GM23248 (cell line): Measurements from ENCODE around the gene SLC18A3. TPM values are rescaled to one million over a fixed set of nuclear protein-coding genes. Genes with fewer than 3 reads are reported as not detected.

Experiments
- DNase-seq: peaks from one replicate; pipeline ENCODE4 v3.0.0-alpha.2; 2015
- H2AFZ ChIP-seq: fragments of 200-600 bp; sonication (generic); 2 replicates; pipeline ENCODE4 v1.6.1; 2016; ENCODE audit warnings: antibody characterized with exemption
- H3F3A ChIP-seq: fragments of 200-600 bp; sonication (generic); 2 replicates; pipeline ENCODE4 v1.6.1; 2016; ENCODE audit warnings: mild to moderate bottlenecking, antibody characterized with exemption, mixed run types; ENCODE audit not compliant: insufficient read depth
- H3K27ac ChIP-seq: fragments of 200-600 bp; sonication (generic); 2 replicates; pipeline ENCODE4 v1.5.1; 2016; ENCODE audit warnings: mild to moderate bottlenecking
- H3K27me3 ChIP-seq: fragments of 200-600 bp; sonication (generic); replicated peaks from 2 replicates; pipeline ENCODE4 v1.6.1; 2016; ENCODE audit warnings: mild to moderate bottlenecking; ENCODE audit not compliant: insufficient read depth
- H3K36me3 ChIP-seq: fragments of 200-600 bp; sonication (generic); 2 replicates; pipeline ENCODE4 v1.6.1; 2016; ENCODE audit warnings: low read depth, mild to moderate bottlenecking
- H3K4me1 ChIP-seq: fragments of 200-600 bp; sonication (generic); 2 replicates; pipeline ENCODE4 v1.6.1; 2016; ENCODE audit warnings: mild to moderate bottlenecking; ENCODE audit not compliant: insufficient read depth
- H3K4me2 ChIP-seq: fragments of 200-600 bp; sonication (generic); one replicate; pipeline ENCODE4 v1.6.1; 2016; ENCODE audit warnings: mild to moderate bottlenecking; ENCODE audit not compliant: unreplicated experiment
- H3K4me3 ChIP-seq: fragments of 200-600 bp; sonication (generic); 2 replicates; pipeline ENCODE4 v1.5.1; 2016; ENCODE audit warnings: mild to moderate bottlenecking
- H3K79me2 ChIP-seq: fragments of 200-600 bp; sonication (generic); 2 replicates; pipeline ENCODE4 v1.6.1; 2016; ENCODE audit warnings: mild to moderate bottlenecking; ENCODE audit not compliant: insufficient read depth
- H3K9ac ChIP-seq: fragments of 200-600 bp; sonication (generic); 2 replicates; pipeline ENCODE4 v1.6.1; 2016; ENCODE audit warnings: mild to moderate bottlenecking
- H3K9me2 ChIP-seq: fragments of 200-600 bp; sonication (generic); 2 replicates; pipeline ENCODE4 v1.6.1; 2016; ENCODE audit warnings: mixed run types, mild to moderate bottlenecking, moderate library complexity; ENCODE audit not compliant: insufficient read depth
- H3K9me3 ChIP-seq: fragments of 200-600 bp; sonication (generic); one replicate; pipeline ENCODE4 v1.6.1; 2017; ENCODE audit warnings: low read depth
- H4K20me1 ChIP-seq: fragments of 200-600 bp; sonication (generic); 2 replicates; pipeline ENCODE4 v1.6.0; 2016; ENCODE audit not compliant: insufficient read depth
- EZH2 ChIP-seq: fragments of 200-600 bp; sonication (generic); IDR thresholded peaks from 2 replicates; pipeline ENCODE4 v1.6.1; 2018; ENCODE audit warnings: antibody characterized with exemption, mild to moderate bottlenecking; ENCODE audit not compliant: insufficient read depth, poor library complexity, severe bottlenecking
- EZH2phosphoT487 ChIP-seq: fragments of 200-600 bp; sonication (generic); IDR thresholded peaks from 2 replicates; pipeline ENCODE4 v1.6.1; 2018; ENCODE audit warnings: antibody characterized with exemption, moderate library complexity, mild to moderate bottlenecking, low read depth; ENCODE audit not compliant: insufficient read depth
- WGBS, 2 experiments: methylation state at CpG; one replicate each; pipeline ENCODE4 v1.1.6; 2015 to 2017; ENCODE audit warnings: low lambda C conversion rate in 2 of 2, low coverage in 1 of 2; ENCODE audit errors: missing lambda C conversion rate in 2 of 2; 5-methylcytosine and 5-hydroxymethylcytosine counted together
- in situ Hi-C: fragments of 300-500 bp; cut with MboI; formaldehyde crosslinking; loops from 2 replicates; pipeline ENCODE4 v1.15.0; 2020
- polyA plus RNA-seq: library from polyadenylated mRNA; unstranded; fragments of >200 nt; fragmentation: Nextera tagmentation; extraction: Ambion mirVana; gene quantifications from 2 replicates; pipeline ENCODE4 v1.2.1, GENCODE V29; 2016
- total RNA-seq: library from RNA; depleted of rRNA; stranded (reverse); fragments of >200 nt; shearing (Covaris generic); gene quantifications from 2 replicates; pipeline ENCODE4 v1.2.3, GENCODE V29; 2014

Gene SLC18A3
- total and polyA plus RNA-seq, 2 experiments from 2014 or later = not detected

GRCh38 chr10:49621561-49621960 is 11.5 kb downstream of the SLC18A3 start:
- H3K27ac ChIP-seq = no peak overlapping the region
- 30 to 34% methylated on average over 6 of the region's 6 CpGs for WGBS, 2 experiments
- no peaks in the 10 kb centered on the region for H3F3A ChIP-seq
- no peak overlapping the region for H3K4me3 ChIP-seq
- H3K9me2 ChIP-seq = no peaks in the 10 kb centered on the region
- no peaks in the 10 kb centered on the region for H4K20me1 ChIP-seq
- no peak overlapping the region for H3K9ac ChIP-seq
- in situ Hi-C loops = no loop called here
- H3K9me3 ChIP-seq = no peaks in the 10 kb centered on the region
- no peaks in the 10 kb centered on the region for H3K4me1 ChIP-seq
- DNase-seq = no peak
- H3K79me2 ChIP-seq = no peaks in the 10 kb centered on the region
- TF ChIP-seq EZH2 (no peak), EZH2phosphoT487 (no peak)
- H3K27me3 ChIP-seq = peaks cover 60% of the 10 kb centered on the region
- H3K4me2 ChIP-seq = no peak overlapping the region
- no peaks in the 10 kb centered on the region for H3K36me3 ChIP-seq
- H2AFZ ChIP-seq = no peak overlapping the region

- Histone ChIP-seq H2AFZ (no peak overlapping the region), H3K4me3 (no peak overlapping the region), H3K9me3 (no peaks in the 10 kb centered on the region), H3K4me1 (no peaks in the 10 kb centered on the region), H4K20me1 (no peaks in the 10 kb centered on the region), H3K27me3 (peaks cover 49% of the 10 kb centered on the region), H3K36me3 (no peaks in the 10 kb centered on the region), H3F3A (no peaks in the 10 kb centered on the region), H3K9me2 (no peaks in the 10 kb centered on the region), H3K9ac (no peak overlapping the region), H3K4me2 (no peak overlapping the region), H3K27ac (no peak overlapping the region), H3K79me2 (no peaks in the 10 kb centered on the region)
- 32 to 40% methylated on average over 11 of the region's 11 CpGs for WGBS, 2 experiments
- TF ChIP-seq EZH2 (no peak), EZH2phosphoT487 (no peak)
- in situ Hi-C loops = no loop called here
- DNase-seq = no peak
Observed at GRCh38 chr10:49622426-49623425, 12.6 kb downstream of the SLC18A3 start.

- 35 to 36% methylated on average over 5 of the region's 5 CpGs for WGBS, 2 experiments
- in situ Hi-C loops = no loop called here
- H3K36me3 ChIP-seq = no peaks in the 10 kb centered on the region
Observed at GRCh38 chr10:49624629-49625028, 14.5 kb downstream of the SLC18A3 start.

DNA sequence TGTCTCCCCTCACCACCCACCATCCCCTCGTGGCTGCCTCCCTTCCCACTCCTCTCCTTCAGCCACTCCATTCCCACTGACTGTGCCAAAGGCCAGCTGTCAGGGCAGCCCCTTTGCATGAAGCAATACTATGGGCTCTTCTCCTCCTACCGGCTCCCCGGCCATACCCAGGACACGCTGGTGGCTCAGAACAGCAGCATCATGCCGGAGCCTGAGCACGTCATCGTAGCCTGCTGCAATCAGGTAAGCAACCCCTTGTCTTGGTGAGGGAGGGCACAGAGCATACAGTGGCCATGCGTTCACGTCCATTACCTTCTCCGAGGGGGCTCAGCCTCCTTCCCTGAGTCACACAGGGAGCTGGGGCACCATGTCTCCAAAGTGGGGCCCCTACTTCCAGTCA is 15.3 kb downstream of the SLC18A3 start:
- Histone ChIP-seq H3K36me3 (no peaks in the 10 kb centered on the region), H3K79me2 (no peaks in the 10 kb centered on the region), H3K9me2 (no peaks in the 10 kb centered on the region), H3F3A (no peaks in the 10 kb centered on the region), H3K4me1 (no peaks in the 10 kb centered on the region), H3K4me3 (no peak overlapping the region), H3K9ac (no peak overlapping the region), H3K4me2 (no peak overlapping the region), H3K27ac (no peak overlapping the region), H3K9me3 (no peaks in the 10 kb centered on the region), H4K20me1 (no peaks in the 10 kb centered on the region), H2AFZ (no peak overlapping the region), H3K27me3 (peaks cover 40% of the 10 kb centered on the region)
- in situ Hi-C loops = no loop called here
- no peak for DNase-seq
- 44 to 48% methylated on average over 10 of the region's 10 CpGs for WGBS, 2 experiments
- TF ChIP-seq EZH2 = no peak

More at GRCh38 chr10:49624629-49625028, 14.5 kb downstream of the SLC18A3 start:
- no peak overlapping the region for H3K27ac ChIP-seq
- no peak overlapping the region for H2AFZ ChIP-seq
- H3K4me3 ChIP-seq = no peak overlapping the region
- no peak overlapping the region for H3K9ac ChIP-seq
- peaks cover 38% of the 10 kb centered on the region for H3K27me3 ChIP-seq
- H3F3A ChIP-seq = no peaks in the 10 kb centered on the region
- TF ChIP-seq EZH2 = no peak
- no peak for TF ChIP-seq EZH2phosphoT487
- H3K79me2 ChIP-seq = no peaks in the 10 kb centered on the region
- H3K4me2 ChIP-seq = no peak overlapping the region
- H3K4me1 ChIP-seq = no peaks in the 10 kb centered on the region
- no peaks in the 10 kb centered on the region for H3K9me3 ChIP-seq
- no peaks in the 10 kb centered on the region for H4K20me1 ChIP-seq
- DNase-seq = no peak
- no peaks in the 10 kb centered on the region for H3K9me2 ChIP-seq

DNA sequence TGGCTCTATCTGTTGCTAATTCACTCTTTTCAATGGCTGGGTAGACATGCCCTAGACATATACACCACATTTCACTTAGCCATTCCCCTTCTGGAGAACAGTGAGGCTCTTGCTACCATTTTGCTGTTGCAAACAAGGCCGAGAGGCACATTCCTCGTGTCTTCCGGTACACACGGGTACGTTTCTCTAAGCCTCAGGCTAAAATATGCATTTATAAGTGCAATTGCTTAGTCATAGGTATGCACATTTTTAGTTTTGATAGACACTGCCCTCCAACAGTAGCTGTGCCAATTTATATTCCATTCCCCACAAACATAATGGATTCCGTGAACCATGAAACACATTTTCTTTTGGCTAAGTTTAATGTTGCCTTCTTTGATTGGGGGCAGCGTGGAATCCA is 16.9 kb downstream of the SLC18A3 start:
- no peak for TF ChIP-seq EZH2phosphoT487
- TF ChIP-seq EZH2 = no peak
- Histone ChIP-seq H4K20me1 (no peaks in the 10 kb centered on the region), H3K27ac (no peak overlapping the region), H3K36me3 (no peaks in the 10 kb centered on the region), H3K79me2 (no peaks in the 10 kb centered on the region), H3K9me3 (no peaks in the 10 kb centered on the region), H3K9ac (no peak overlapping the region), H3K4me2 (no peak overlapping the region), H3F3A (no peaks in the 10 kb centered on the region), H2AFZ (no peak overlapping the region), H3K27me3 (peaks cover 43% of the 10 kb centered on the region), H3K4me1 (no peaks in the 10 kb centered on the region), H3K4me3 (no peak overlapping the region), H3K9me2 (no peaks in the 10 kb centered on the region)
- DNase-seq = no peak
- WGBS, 2 experiments = 71 to 78% methylated on average over 7 of the region's 7 CpGs
- in situ Hi-C loops = no loop called here
